HCT116 (cell line): ENCODE data around the gene EBI3. TPM values are rescaled to one million over a fixed set of nuclear protein-coding genes. Genes with fewer than 3 reads are reported as not detected.

Experiments used
- ATAC-seq: fragments of 200-7000 bp; cut with Tn5 transposase; 2 replicates; pipeline ENCODE4 v1.9.1; 2020; ENCODE audit warnings: mild to moderate bottlenecking, moderate library complexity
- BruUV-seq: library from RNA; stranded (reverse); fragments of 400-500 nt; replicated peaks from 2 replicates; lab custom pipeline; 2021; lab: Mats Ljungman, UMichigan
- CTCF ChIA-PET: fragments of 300-600 bp; sonication (Branson Sonifier 250); formaldehyde crosslinking; loops from one replicate; lab custom pipeline; 2021; ENCODE audit warnings: antibody characterized with exemption; lab: Charles Lee
- POLR2A ChIA-PET: fragments of 300-600, 350-600 bp; sonication (Branson Sonifier 250); formaldehyde crosslinking; loops from one replicate; lab custom pipeline; 2021; ENCODE audit warnings: antibody characterized with exemption; lab: Charles Lee
- RAD21 ChIA-PET, 2 experiments: fragments of 300-600 bp; sonication (Branson Sonifier 250); formaldehyde crosslinking; loops; one replicate each; lab custom pipeline; 2023; ENCODE audit warnings: low total read pairs in 2 of 2; ENCODE audit not compliant: uncharacterized antibody in 2 of 2, unreplicated experiment in 2 of 2, low non-redundant PET in 1 of 2; lab: Charles Lee
- DNase-seq: peaks from one replicate; pipeline ENCODE4 v3.0.0-alpha.2; 2010; ENCODE audit warnings: low read depth, low spot score
- H2AFZ ChIP-seq: fragments of 200-600 bp; shearing (Covaris generic), sonication (generic); 2 replicates; pipeline ENCODE4 v1.6.1; 2017; ENCODE audit warnings: low read depth, mixed run types, mixed read lengths, antibody characterized with exemption, low read length; ENCODE audit not compliant: poor library complexity, severe bottlenecking
- H3K27ac ChIP-seq: 2 replicates; pipeline ENCODE4 v1.5.1; 2012; ENCODE audit warnings: low read depth, low read length
- H3K27me3 ChIP-seq: fragments of 200-600 bp; sonication (generic); 2 replicates; pipeline ENCODE4 v1.6.1; 2016; ENCODE audit warnings: mixed run types, low read length, mixed read lengths; ENCODE audit not compliant: insufficient read depth
- H3K36me3 ChIP-seq, 2 experiments: fragments of 200-500 bp in 1 of 2; fragments of 200-600 bp in 1 of 2; sonication (Bioruptor generic) in 1 of 2; sonication (generic) in 1 of 2; 2 replicates each; pipeline versions ENCODE4 v1.5.1 to v1.6.1; 2014 to 2016; ENCODE audit warnings: low read length in 2 of 2, inconsistent platforms in 1 of 2, mixed read lengths in 1 of 2, mixed run types in 1 of 2; ENCODE audit not compliant: insufficient read depth in 2 of 2, control insufficient read depth in 1 of 2
- H3K4me1 ChIP-seq, 2 experiments: fragments of 200-600 bp in 1 of 2; sonication (generic) in 1 of 2; 2 replicates each; pipeline versions ENCODE4 v1.5.1 to v1.6.1; 2012 to 2017; ENCODE audit warnings: low read length in 2 of 2, inconsistent platforms in 1 of 2, mild to moderate bottlenecking in 1 of 2, mixed read lengths in 1 of 2, mixed run types in 1 of 2, moderate library complexity in 1 of 2; ENCODE audit not compliant: insufficient read depth in 2 of 2, control insufficient read depth in 1 of 2
- H3K4me2 ChIP-seq: fragments of 200-600 bp; sonication (generic); 2 replicates; pipeline ENCODE4 v1.6.1; 2017; ENCODE audit warnings: mixed run types, low read length, mixed read lengths
- H3K4me3 ChIP-seq, 2 experiments: fragments of 200-600 bp in 1 of 2; sonication (generic) in 1 of 2; replicated peaks in 1 of 2; 2 replicates each; pipeline ENCODE4 v1.5.1; 2011 to 2016; ENCODE audit warnings: low read length in 2 of 2, control low read depth in 1 of 2, low read depth in 1 of 2, mild to moderate bottlenecking in 1 of 2, mixed read lengths in 1 of 2, mixed run types in 1 of 2
- H3K79me2 ChIP-seq: fragments of 200-600 bp; sonication (generic); 2 replicates; pipeline ENCODE4 v1.6.1; 2017; ENCODE audit warnings: mild to moderate bottlenecking, mixed run types, low read length, moderate library complexity, mixed read lengths; ENCODE audit not compliant: insufficient read depth
- H3K9ac ChIP-seq: fragments of 200-600 bp; sonication (generic); 2 replicates; pipeline ENCODE4 v1.6.1; 2016; ENCODE audit warnings: low read length, mixed read lengths
- H3K9me2 ChIP-seq: fragments of 200-600 bp; sonication (generic), shearing (Covaris generic); 2 replicates; pipeline ENCODE4 v1.6.1; 2017; ENCODE audit warnings: mixed run types, mild to moderate bottlenecking, moderate library complexity; ENCODE audit not compliant: insufficient read depth
- H3K9me3 ChIP-seq, 2 experiments: fragments of 200-500 bp in 1 of 2; fragments of 200-600 bp in 1 of 2; sonication (Bioruptor generic) in 1 of 2; sonication (generic) in 1 of 2; 2 replicates each; pipeline ENCODE4 v1.6.1; 2014 to 2017; ENCODE audit warnings: low read length in 2 of 2, mixed read lengths in 2 of 2, inconsistent platforms in 1 of 2, low read depth in 1 of 2, mild to moderate bottlenecking in 1 of 2, mixed run types in 1 of 2, moderate library complexity in 1 of 2; ENCODE audit not compliant: control insufficient read depth in 1 of 2, insufficient read depth in 1 of 2
- H4K20me1 ChIP-seq: fragments of 200-600 bp; sonication (generic), shearing (Covaris generic); 2 replicates; pipeline ENCODE4 v1.6.1; 2017; ENCODE audit warnings: mixed run types, mild to moderate bottlenecking, moderate library complexity; ENCODE audit not compliant: insufficient read depth
- CBX3 ChIP-seq: IDR thresholded peaks from 2 replicates; pipeline ENCODE4 v1.6.1; 2012; ENCODE audit warnings: low read depth
- JUND ChIP-seq: IDR thresholded peaks from 2 replicates; pipeline ENCODE4 v1.6.1; 2012
- POLR2A ChIP-seq: IDR thresholded peaks from 2 replicates; pipeline ENCODE4 v1.7.0; 2011; ENCODE audit warnings: borderline replicate concordance; ENCODE audit not compliant: insufficient read depth, insufficient read length; ENCODE audit errors: extremely low read depth
- POLR2AphosphoS5 ChIP-seq: IDR thresholded peaks from 2 replicates; pipeline ENCODE4 v1.6.1; 2011; ENCODE audit warnings: mild to moderate bottlenecking, low read depth, low read length, moderate library complexity
- RAD21 ChIP-seq: IDR thresholded peaks from 2 replicates; pipeline ENCODE4 v1.6.1; 2012; ENCODE audit warnings: low read depth, mild to moderate bottlenecking
- TCF7L2 ChIP-seq: IDR thresholded peaks from 2 replicates; pipeline ENCODE4 v1.7.0; 2011; ENCODE audit warnings: borderline replicate concordance, inconsistent platforms; ENCODE audit not compliant: insufficient read depth, insufficient read length; ENCODE audit errors: extremely low read depth
- intact Hi-C: fragments of 100-400 bp; cut with micrococcal nuclease; formaldehyde crosslinking; loops from 2 replicates; pipeline ENCODE4 v1.10.0; 2022
- total RNA-seq: library from RNA; stranded (reverse); gene quantifications from one replicate; pipeline ENCODE4 v1.2.1, GENCODE V29; 2021; ENCODE audit not compliant: unreplicated experiment
- TF ChIP-seq, protein P1 (sequence below), 3 experiments: fragments of 200-600 bp in 1 of 3; sonication (generic) in 1 of 3; IDR thresholded peaks in 2 of 3; conservative IDR thresholded peaks in 1 of 3; 2 replicates each; pipeline ENCODE4 v1.5.1; 2012 to 2017; ENCODE audit warnings: low read depth in 2 of 3, low read length in 2 of 3, antibody characterized with exemption in 1 of 3, borderline replicate concordance in 1 of 3, control low read depth in 1 of 3, mild to moderate bottlenecking in 1 of 3, mixed read lengths in 1 of 3, mixed run types in 1 of 3, moderate library complexity in 1 of 3; ENCODE audit not compliant: insufficient read depth in 1 of 3
- TF ChIP-seq, protein P2 (sequence below): IDR thresholded peaks from 2 replicates; pipeline ENCODE4 v1.6.1; 2012; ENCODE audit warnings: low read depth

EBI3 gene
- total RNA-seq, 1 experiment from 2014 or later = 1.2 TPM

DNA sequence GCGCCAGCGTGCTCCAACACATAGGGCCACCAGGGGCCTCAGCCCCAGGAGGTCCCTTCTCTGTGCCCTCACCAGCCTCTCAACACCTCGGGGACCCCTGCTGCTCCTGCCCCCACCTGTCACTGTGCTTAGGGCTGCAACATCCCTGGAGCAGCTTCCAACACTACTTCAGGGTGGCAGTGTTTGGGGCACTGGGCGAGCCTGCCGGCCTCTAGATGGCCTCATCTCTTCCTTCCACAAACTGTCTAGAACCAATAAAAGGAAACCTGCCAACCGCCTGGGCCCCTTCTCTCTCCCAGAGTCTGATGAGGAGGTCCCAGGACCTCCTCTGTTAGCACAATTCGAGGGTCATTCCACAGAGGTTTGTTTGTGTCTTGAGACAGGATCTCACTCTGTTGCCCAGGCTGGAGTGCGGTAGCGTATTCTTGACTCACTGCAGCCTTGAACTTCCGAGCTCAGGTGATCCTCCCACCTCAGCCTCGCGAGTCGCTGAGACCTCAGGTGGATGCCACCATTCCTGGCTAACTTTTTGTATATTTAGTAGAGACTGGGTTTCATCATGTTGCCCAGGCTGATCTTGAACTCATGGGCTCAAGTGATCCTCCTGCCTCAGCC, 39.6 kb downstream of the EBI3 start:
- CTCF ChIA-PET = no interaction called here
- no TSS peak for BruUV-seq

DNA sequence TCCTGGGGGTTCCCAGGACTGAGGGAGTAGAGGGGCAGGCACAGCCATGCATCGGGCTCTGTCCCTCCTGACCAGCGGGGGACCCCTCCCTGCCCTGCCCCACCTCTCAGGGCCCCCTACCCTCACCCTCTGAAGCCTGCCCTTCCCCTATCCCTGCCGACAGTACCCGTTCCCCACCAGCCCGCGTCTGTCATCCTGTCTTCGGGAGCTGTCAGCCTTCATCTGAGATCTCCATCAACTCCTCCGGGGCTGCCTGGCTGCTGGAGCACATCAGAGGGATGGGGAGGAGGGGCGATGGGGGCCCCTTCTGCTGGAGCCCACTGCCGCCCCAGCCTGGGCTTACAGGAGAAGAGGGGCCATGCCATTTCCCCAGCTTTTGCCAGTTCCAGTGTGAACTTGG, 43.6 kb downstream of the EBI3 start:
- DNase-seq = no peak
- POLR2A ChIA-PET = no interaction called here
- H3K27ac ChIP-seq = no peak overlapping the region
- no peak for ATAC-seq
- CTCF ChIA-PET = no interaction called here
- H3K9me2 ChIP-seq = no peaks in the 10 kb centered on the region
- no TSS peak for BruUV-seq
- no peaks in the 10 kb centered on the region for H4K20me1 ChIP-seq
- no peaks in the 10 kb centered on the region for H3K4me1 ChIP-seq
- H3K36me3 ChIP-seq = peaks cover 2 to 9% of the 10 kb centered on the region in 2 experiments; a peak in 2 of 4 replicates
- RAD21 ChIA-PET = no interaction called here
- no peak overlapping the region for H3K9ac ChIP-seq
- H3K9me3 ChIP-seq = no peaks in the 10 kb centered on the region
- no peaks in the 10 kb centered on the region for H3K27me3 ChIP-seq
- no peak overlapping the region for H3K4me3 ChIP-seq
- H3K79me2 ChIP-seq = no peaks in the 10 kb centered on the region
- no peak overlapping the region for H3K4me2 ChIP-seq
- intact Hi-C loops = no loop called here
- TF ChIP-seq RAD21 (no peak), POLR2A (no peak), JUND (no peak), POLR2AphosphoS5 (no peak), TCF7L2 (no peak)
- TF ChIP-seq, protein P1, sequence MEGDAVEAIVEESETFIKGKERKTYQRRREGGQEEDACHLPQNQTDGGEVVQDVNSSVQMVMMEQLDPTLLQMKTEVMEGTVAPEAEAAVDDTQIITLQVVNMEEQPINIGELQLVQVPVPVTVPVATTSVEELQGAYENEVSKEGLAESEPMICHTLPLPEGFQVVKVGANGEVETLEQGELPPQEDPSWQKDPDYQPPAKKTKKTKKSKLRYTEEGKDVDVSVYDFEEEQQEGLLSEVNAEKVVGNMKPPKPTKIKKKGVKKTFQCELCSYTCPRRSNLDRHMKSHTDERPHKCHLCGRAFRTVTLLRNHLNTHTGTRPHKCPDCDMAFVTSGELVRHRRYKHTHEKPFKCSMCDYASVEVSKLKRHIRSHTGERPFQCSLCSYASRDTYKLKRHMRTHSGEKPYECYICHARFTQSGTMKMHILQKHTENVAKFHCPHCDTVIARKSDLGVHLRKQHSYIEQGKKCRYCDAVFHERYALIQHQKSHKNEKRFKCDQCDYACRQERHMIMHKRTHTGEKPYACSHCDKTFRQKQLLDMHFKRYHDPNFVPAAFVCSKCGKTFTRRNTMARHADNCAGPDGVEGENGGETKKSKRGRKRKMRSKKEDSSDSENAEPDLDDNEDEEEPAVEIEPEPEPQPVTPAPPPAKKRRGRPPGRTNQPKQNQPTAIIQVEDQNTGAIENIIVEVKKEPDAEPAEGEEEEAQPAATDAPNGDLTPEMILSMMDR (IDR thresholded peaks at IDR 0.05 in 2 of 3, conservative IDR thresholded peaks at IDR 0.05 in 1 of 3; ENCODE audit: borderline replicate concordance in 1 of 3, insufficient read depth in 1 of 3, low read depth in 2 of 3, low read length in 2 of 3) = no peak
- TF ChIP-seq, protein P2, sequence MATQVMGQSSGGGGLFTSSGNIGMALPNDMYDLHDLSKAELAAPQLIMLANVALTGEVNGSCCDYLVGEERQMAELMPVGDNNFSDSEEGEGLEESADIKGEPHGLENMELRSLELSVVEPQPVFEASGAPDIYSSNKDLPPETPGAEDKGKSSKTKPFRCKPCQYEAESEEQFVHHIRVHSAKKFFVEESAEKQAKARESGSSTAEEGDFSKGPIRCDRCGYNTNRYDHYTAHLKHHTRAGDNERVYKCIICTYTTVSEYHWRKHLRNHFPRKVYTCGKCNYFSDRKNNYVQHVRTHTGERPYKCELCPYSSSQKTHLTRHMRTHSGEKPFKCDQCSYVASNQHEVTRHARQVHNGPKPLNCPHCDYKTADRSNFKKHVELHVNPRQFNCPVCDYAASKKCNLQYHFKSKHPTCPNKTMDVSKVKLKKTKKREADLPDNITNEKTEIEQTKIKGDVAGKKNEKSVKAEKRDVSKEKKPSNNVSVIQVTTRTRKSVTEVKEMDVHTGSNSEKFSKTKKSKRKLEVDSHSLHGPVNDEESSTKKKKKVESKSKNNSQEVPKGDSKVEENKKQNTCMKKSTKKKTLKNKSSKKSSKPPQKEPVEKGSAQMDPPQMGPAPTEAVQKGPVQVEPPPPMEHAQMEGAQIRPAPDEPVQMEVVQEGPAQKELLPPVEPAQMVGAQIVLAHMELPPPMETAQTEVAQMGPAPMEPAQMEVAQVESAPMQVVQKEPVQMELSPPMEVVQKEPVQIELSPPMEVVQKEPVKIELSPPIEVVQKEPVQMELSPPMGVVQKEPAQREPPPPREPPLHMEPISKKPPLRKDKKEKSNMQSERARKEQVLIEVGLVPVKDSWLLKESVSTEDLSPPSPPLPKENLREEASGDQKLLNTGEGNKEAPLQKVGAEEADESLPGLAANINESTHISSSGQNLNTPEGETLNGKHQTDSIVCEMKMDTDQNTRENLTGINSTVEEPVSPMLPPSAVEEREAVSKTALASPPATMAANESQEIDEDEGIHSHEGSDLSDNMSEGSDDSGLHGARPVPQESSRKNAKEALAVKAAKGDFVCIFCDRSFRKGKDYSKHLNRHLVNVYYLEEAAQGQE = no peak
- no peak overlapping the region for H2AFZ ChIP-seq

More for the DNA sequence above, 39.6 kb downstream of the EBI3 start:
- Histone ChIP-seq H3K9ac (no peak overlapping the region), H4K20me1 (no peaks in the 10 kb centered on the region), H3K36me3 (peaks cover 2 to 14% of the 10 kb centered on the region in 2 experiments; a peak in 3 of 4 replicates), H3K4me1 (peaks cover 0 to 7% of the 10 kb centered on the region in 2 experiments; a peak in 1 of 4 replicates), H3K27ac (peak overlapping the region; percentile 18; the same call in 1 of the 2 replicates), H3K4me2 (no peak overlapping the region), H3K9me3 (no peaks in the 10 kb centered on the region), H3K27me3 (no peaks in the 10 kb centered on the region), H3K9me2 (no peaks in the 10 kb centered on the region), H3K4me3 (no peak overlapping the region), H2AFZ (no peak overlapping the region), H3K79me2 (no peaks in the 10 kb centered on the region)
- DNase-seq (no peak), ATAC-seq (no peak)
- ChIA-PET POLR2A (no interaction called here), RAD21 (no interaction called here)
- TF ChIP-seq, protein P1 (IDR thresholded peaks at IDR 0.05 in 2 of 3, conservative IDR thresholded peaks at IDR 0.05 in 1 of 3; ENCODE audit: borderline replicate concordance in 1 of 3, insufficient read depth in 1 of 3, low read depth in 2 of 3, low read length in 2 of 3) = peak in 1 of 3 experiments; percentile 17; a peak in 1 of 6 replicates
- TF ChIP-seq CBX3 = no peak
- intact Hi-C loops = loop anchor here (10.0 kb wide), 1 partner anchor 256 kb away; no protein-coding TSS in a partner anchor
